Right renal cortex interstitium (tissue), 3 donors: ENCODE results near the gene SHH. TPM values are rescaled to one million over a fixed set of nuclear protein-coding genes. Genes with fewer than 3 reads are reported as not detected.
"Not testable (repeated sequence)": the region's sequence is repeated elsewhere in the genome, so short reads cannot be mapped to it uniquely, and the experiment has no call there.

Source experiments
- DNase-seq, 3 donors: peaks; one replicate each; pipeline ENCODE4 v3.0.0-alpha.2; 2013; ENCODE audit warnings: low read depth in 3 of 3, low spot score in 2 of 3
- polyA plus RNA-seq, 3 donors: library from polyadenylated mRNA; unstranded; fragments of 120-200 nt; gene quantifications; one replicate each; pipeline ENCODE4 v1.2.1, GENCODE V29; 2013; ENCODE audit not compliant: insufficient read length in 3 of 3

The SHH gene
- polyA plus RNA-seq, 3 donors = 1.3 to 3.1 (median 2.7) TPM

GRCh38 chr7:155821851-155822250, 9.6 kb upstream of the SHH start:
- DNase-seq = no peak

- no peak for DNase-seq
These were observed 8.5 kb upstream of the SHH start for GRCh38 chr7:155820788-155821187.

- no peak for DNase-seq
These were observed 8.0 kb upstream of the SHH start for GRCh38 chr7:155820246-155820645.

- DNase-seq = no peak
These were observed 6.9 kb upstream of the SHH start for GRCh38 chr7:155819186-155819585.

- DNase-seq = no peak
These were observed 6.5 kb upstream of the SHH start for GRCh38 chr7:155818820-155819168.

GRCh38 chr7:155818154-155818819, 6.0 kb upstream of the SHH start:
- DNase-seq = no peak

GRCh38 chr7:155817515-155817914, 5.3 kb upstream of the SHH start:
- not testable (repeated sequence) for DNase-seq

GRCh38 chr7:155816996-155817395, 4.7 kb upstream of the SHH start:
- no peak for DNase-seq

GRCh38 chr7:155816192-155816508, 3.9 kb upstream of the SHH start:
- no peak for DNase-seq

- no peak for DNase-seq
These were observed 3.3 kb upstream of the SHH start for GRCh38 chr7:155815332-155816191.

GRCh38 chr7:155814316-155815276, 2.3 kb upstream of the SHH start:
- DNase-seq = no peak

- DNase-seq = no peak
These were observed 1.5 kb upstream of the SHH start for GRCh38 chr7:155813546-155814315.

- no peak for DNase-seq
These were observed 862 bp upstream of the SHH start for GRCh38 chr7:155813125-155813524.

- no peak for DNase-seq
These were observed 736 bp downstream of the SHH start for GRCh38 chr7:155811560-155811894.

GRCh38 chr7:155810770-155811559, 1.3 kb downstream of the SHH start:
- no peak for DNase-seq

- DNase-seq = no peak
These were observed 2.1 kb downstream of the SHH start for GRCh38 chr7:155809947-155810769.

GRCh38 chr7:155809332-155809946, 2.8 kb downstream of the SHH start:
- no peak for DNase-seq

GRCh38 chr7:155808549-155809331, 3.5 kb downstream of the SHH start:
- no peak for DNase-seq
